Upper lobe of left lung (tissue), 6 donors: ENCODE results near the gene VIT. TPM values are rescaled to one million over a fixed set of nuclear protein-coding genes. Genes with fewer than 3 reads are reported as not detected.

Experiments used
- ATAC-seq, 2 donors: fragments of 200-7000 bp; cut with Tn5 transposase; one replicate each; pipeline ENCODE4 v1.9.1; 2022; ENCODE audit warnings: mild to moderate bottlenecking in 2 of 2, moderate library complexity in 2 of 2; ENCODE audit not compliant: low FRiP score in 2 of 2
- DNase-seq, 2 donors: peaks; one replicate each; pipeline ENCODE4 v3.0.0-alpha.2; 2019 to 2020
- H3K27ac ChIP-seq, 4 donors: fragments of 200-600 bp; sonication (generic); one replicate each; pipeline ENCODE4 v1.5.1; 2016 to 2019
- H3K27me3 ChIP-seq, 4 donors: fragments of 200-600 bp; sonication (generic); one replicate each; pipeline ENCODE4 v1.5.1; 2017 to 2019
- H3K36me3 ChIP-seq, 4 donors: fragments of 200-600 bp; sonication (generic); one replicate each; pipeline ENCODE4 v1.5.1; 2016 to 2019
- H3K4me1 ChIP-seq, 4 donors: fragments of 200-600 bp; sonication (generic); one replicate each; pipeline ENCODE4 v1.5.1; 2018 to 2019
- H3K4me3 ChIP-seq, 4 donors: fragments of 200-600 bp; sonication (generic); one replicate each; pipeline ENCODE4 v1.5.1; 2017 to 2019; ENCODE audit warnings: mild to moderate bottlenecking in 2 of 4, moderate library complexity in 1 of 4
- H3K9me3 ChIP-seq, 4 donors: fragments of 200-600 bp; sonication (generic); one replicate each; pipeline ENCODE4 v1.5.1; 2018 to 2019
- CTCF ChIP-seq, 6 experiments: fragments of 450-650 bp in 4 of 6; fragments of 200-600 bp in 2 of 6; sonication (generic) in 2 of 6; IDR thresholded peaks; one replicate each; pipeline ENCODE4 v1.5.1; 2016 to 2019; ENCODE audit warnings: antibody characterized with exemption in 6 of 6
- EP300 ChIP-seq, 4 donors: sonication (generic); formaldehyde crosslinking; IDR thresholded peaks; one replicate each; pipeline ENCODE4 v1.5.1; 2017; ENCODE audit warnings: antibody characterized with exemption in 4 of 4, control low read depth in 2 of 4
- POLR2A ChIP-seq, 4 donors: fragments of 450-650 bp; IDR thresholded peaks; one replicate each; pipeline ENCODE4 v1.5.1; 2016 to 2017; ENCODE audit warnings: antibody characterized with exemption in 4 of 4, mild to moderate bottlenecking in 2 of 4
- POLR2AphosphoS5 ChIP-seq, 2 donors: sonication (generic); formaldehyde crosslinking; IDR thresholded peaks; one replicate each; pipeline ENCODE4 v1.5.1; 2017; ENCODE audit warnings: antibody characterized with exemption in 2 of 2
- WGBS, 2 donors: methylation state at CpG; one replicate each; pipeline ENCODE4 v1.1.5; 2017 to 2018; 5-methylcytosine and 5-hydroxymethylcytosine counted together
- total RNA-seq, 6 donors: library from RNA; depleted of rRNA in 4 of 6; stranded (reverse); fragments of >200 nt in 4 of 6; gene quantifications; one replicate each; pipeline versions ENCODE4 v1.1.0 to v1.2.1, GENCODE V29; 2016 to 2021
- donor health status: DM: no; HTN: no; CAD: no; lungs with moderate emphysema.
- donor health status: DM: no; HTN: yes; CAD: no; lungs with severe emphysema.

The VIT gene
- total RNA-seq, 6 donors from 2014 or later, result 0.22 to 1.4 (median 0.54) TPM; not detected in 1

- no peak for ATAC-seq
- H3K27ac ChIP-seq, result no peak overlapping the region
Observed at GRCh38 chr2:36777272-36777671, 80.8 kb downstream of the VIT start.

GRCh38 chr2:36777788-36778187, 81.3 kb downstream of the VIT start:
- TF ChIP-seq CTCF (IDR thresholded peaks at IDR 0.05), result no peak
- no peak for TF ChIP-seq EP300 (IDR thresholded peaks at IDR 0.05)
- no peaks in the 10 kb centered on the region for H3K36me3 ChIP-seq
- DNase-seq (no peak), ATAC-seq (no peak)
- no peak overlapping the region for H3K4me3 ChIP-seq
- peaks cover 0 to 3% (median 1%) of the 10 kb centered on the region in 4 donors for H3K4me1 ChIP-seq
- H3K27me3 ChIP-seq, result no peaks in the 10 kb centered on the region
- 86 to 87% methylated on average over 5 of the region's 5 CpGs for WGBS, 2 donors
- no peak overlapping the region for H3K27ac ChIP-seq
- no peaks in the 10 kb centered on the region for H3K9me3 ChIP-seq

More at GRCh38 chr2:36777272-36777671, 80.8 kb downstream of the VIT start:
- no peak for DNase-seq
- H3K36me3 ChIP-seq, result no peaks in the 10 kb centered on the region
- no peak overlapping the region for H3K4me3 ChIP-seq
- TF ChIP-seq POLR2AphosphoS5 (IDR thresholded peaks at IDR 0.05) (no peak), EP300 (IDR thresholded peaks at IDR 0.05) (no peak), CTCF (IDR thresholded peaks at IDR 0.05) (no peak), POLR2A (IDR thresholded peaks at IDR 0.05) (no peak)
- H3K9me3 ChIP-seq, result no peaks in the 10 kb centered on the region
- no peaks in the 10 kb centered on the region for H3K27me3 ChIP-seq
- peaks cover 0 to 3% (median 1%) of the 10 kb centered on the region in 4 donors for H3K4me1 ChIP-seq
- 70 to 88% methylated on average over 2 of the region's 2 CpGs for WGBS, 2 donors

- H3K27me3 ChIP-seq, result no peaks in the 10 kb centered on the region
- peaks cover 0 to 3% (median 1%) of the 10 kb centered on the region in 4 donors for H3K4me1 ChIP-seq
- no peaks in the 10 kb centered on the region for H3K9me3 ChIP-seq
- WGBS, 2 donors, result 91 to 94% methylated on average over 2 of the region's 2 CpGs
- no peak overlapping the region for H3K27ac ChIP-seq
- no peak overlapping the region for H3K4me3 ChIP-seq
- no peak for DNase-seq
- no peaks in the 10 kb centered on the region for H3K36me3 ChIP-seq
- no peak for ATAC-seq
- no peak for TF ChIP-seq POLR2A (IDR thresholded peaks at IDR 0.05)
- TF ChIP-seq CTCF (IDR thresholded peaks at IDR 0.05), result no peak
- no peak for TF ChIP-seq POLR2AphosphoS5 (IDR thresholded peaks at IDR 0.05)
- no peak for TF ChIP-seq EP300 (IDR thresholded peaks at IDR 0.05)
Observed at GRCh38 chr2:36779462-36779861, 83.0 kb downstream of the VIT start.

GRCh38 chr2:36780231-36780839, 83.8 kb downstream of the VIT start:
- H3K4me3 ChIP-seq, result no peak overlapping the region
- DNase-seq, result no peak
- H3K9me3 ChIP-seq, result no peaks in the 10 kb centered on the region
- no peak overlapping the region for H3K27ac ChIP-seq
- H3K27me3 ChIP-seq, result no peaks in the 10 kb centered on the region
- WGBS, 2 donors, result 1 to 3% methylated on average over 4 of the region's 4 CpGs
- peak in 1 of 2 donors; percentile 63 for ATAC-seq
- H3K36me3 ChIP-seq, result no peaks in the 10 kb centered on the region
- peaks cover 0 to 3% (median 1%) of the 10 kb centered on the region in 4 donors for H3K4me1 ChIP-seq
- TF ChIP-seq CTCF (IDR thresholded peaks at IDR 0.05) (peak; percentile 69 to 86 (median 71)), POLR2AphosphoS5 (IDR thresholded peaks at IDR 0.05) (no peak)
